ENCODE measurements around the gene CABP7. TPM values are rescaled to one million over a fixed set of nuclear protein-coding genes. Genes with fewer than 3 reads are reported as not detected.

Gene CABP7
- total RNA-seq, 4 donors from 2014 or later = 0.48 TPM; not detected in 3

DNA sequence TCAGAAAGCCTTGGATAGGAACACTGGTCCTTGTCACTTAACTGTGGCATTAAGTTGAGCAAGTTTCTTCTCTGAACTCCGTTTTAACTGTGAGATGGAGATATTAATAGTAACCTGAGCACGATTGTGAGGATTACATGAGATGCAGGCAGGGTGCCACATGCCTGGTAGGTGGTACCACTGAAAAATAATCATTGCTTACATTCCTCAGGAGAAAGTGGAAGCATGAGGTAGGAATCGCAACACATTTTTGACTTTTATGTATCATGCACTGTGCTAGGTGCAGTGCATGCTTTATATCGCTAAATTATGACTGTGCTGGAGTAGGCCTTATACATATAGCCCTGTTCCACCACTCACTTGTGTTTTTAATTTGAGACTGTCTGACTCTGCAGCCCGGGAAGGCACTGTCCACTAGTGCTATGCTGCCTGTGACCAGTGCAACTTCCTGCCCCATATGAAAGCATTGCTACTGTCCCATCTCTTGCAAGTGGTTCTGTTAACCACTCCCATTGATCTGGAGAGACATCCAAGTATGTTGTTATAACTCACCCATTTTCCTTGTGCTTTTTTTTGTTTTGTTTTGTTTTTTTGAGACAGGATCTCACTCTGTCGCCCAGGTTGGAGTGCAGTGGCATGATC is 48.4 kb downstream of the CABP7 start:
- Histone ChIP-seq H3K4me3 (peak overlapping the region; percentile 80), H3K27ac (no peak overlapping the region), H3K27me3 (no peaks in the 10 kb centered on the region), H3K4me1 (peaks cover 25% of the 10 kb centered on the region), H3K9me3 (no peaks in the 10 kb centered on the region), H3K36me3 (peaks cover 16% of the 10 kb centered on the region)
- DNase-seq (ENCODE audit: low spot score in 2 of 2) = no peak
- WGBS = 42% methylated on average over 6 of the region's 6 CpGs
- TF ChIP-seq, protein P1, sequence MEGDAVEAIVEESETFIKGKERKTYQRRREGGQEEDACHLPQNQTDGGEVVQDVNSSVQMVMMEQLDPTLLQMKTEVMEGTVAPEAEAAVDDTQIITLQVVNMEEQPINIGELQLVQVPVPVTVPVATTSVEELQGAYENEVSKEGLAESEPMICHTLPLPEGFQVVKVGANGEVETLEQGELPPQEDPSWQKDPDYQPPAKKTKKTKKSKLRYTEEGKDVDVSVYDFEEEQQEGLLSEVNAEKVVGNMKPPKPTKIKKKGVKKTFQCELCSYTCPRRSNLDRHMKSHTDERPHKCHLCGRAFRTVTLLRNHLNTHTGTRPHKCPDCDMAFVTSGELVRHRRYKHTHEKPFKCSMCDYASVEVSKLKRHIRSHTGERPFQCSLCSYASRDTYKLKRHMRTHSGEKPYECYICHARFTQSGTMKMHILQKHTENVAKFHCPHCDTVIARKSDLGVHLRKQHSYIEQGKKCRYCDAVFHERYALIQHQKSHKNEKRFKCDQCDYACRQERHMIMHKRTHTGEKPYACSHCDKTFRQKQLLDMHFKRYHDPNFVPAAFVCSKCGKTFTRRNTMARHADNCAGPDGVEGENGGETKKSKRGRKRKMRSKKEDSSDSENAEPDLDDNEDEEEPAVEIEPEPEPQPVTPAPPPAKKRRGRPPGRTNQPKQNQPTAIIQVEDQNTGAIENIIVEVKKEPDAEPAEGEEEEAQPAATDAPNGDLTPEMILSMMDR (IDR thresholded peaks at IDR 0.05) = no peak
- TF ChIP-seq EP300 (IDR thresholded peaks at IDR 0.05) = no peak
- no peak for TF ChIP-seq POLR2A (IDR thresholded peaks at IDR 0.05)
- TF ChIP-seq POLR2AphosphoS5 (IDR thresholded peaks at IDR 0.05) = no peak

DNA sequence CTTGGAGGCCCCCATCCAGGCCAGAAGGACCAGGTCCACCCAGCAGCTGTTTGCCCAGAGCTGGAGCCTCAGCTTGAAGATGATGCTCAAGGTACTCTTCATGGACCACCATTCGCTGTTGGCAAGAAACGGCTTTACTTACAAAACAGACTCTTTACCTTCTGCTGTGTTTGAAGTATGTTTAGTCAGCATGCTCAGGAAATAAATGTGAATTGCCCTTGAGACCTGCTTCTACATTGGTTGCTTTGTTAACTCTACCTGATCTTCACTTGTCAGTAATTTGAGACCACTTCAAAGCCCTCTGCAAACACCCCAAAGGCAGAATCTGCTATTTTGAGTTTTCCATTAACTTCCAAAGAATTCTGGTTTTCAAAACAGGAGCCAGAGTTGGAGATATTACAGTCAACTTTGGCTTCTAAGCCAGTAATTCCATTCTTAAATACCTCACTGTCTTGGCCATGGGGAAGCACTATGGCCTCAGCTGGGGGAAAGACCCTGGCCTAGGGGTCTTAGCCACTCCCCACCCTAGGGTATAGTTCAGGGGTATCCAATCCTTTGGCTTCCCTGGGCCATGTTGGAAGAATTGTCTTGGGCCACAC is 50.0 kb downstream of the CABP7 start:
- Histone ChIP-seq H3K36me3 (peaks cover 16% of the 10 kb centered on the region), H3K4me3 (no peak overlapping the region), H3K9me3 (no peaks in the 10 kb centered on the region), H3K4me1 (peaks cover 26% of the 10 kb centered on the region), H3K27ac (no peak overlapping the region), H3K27me3 (no peaks in the 10 kb centered on the region)
- no peak for TF ChIP-seq POLR2AphosphoS5 (IDR thresholded peaks at IDR 0.05)
- no peak for TF ChIP-seq EP300 (IDR thresholded peaks at IDR 0.05)
- TF ChIP-seq POLR2A (IDR thresholded peaks at IDR 0.05) = no peak
- TF ChIP-seq, protein P1 (IDR thresholded peaks at IDR 0.05) = no peak
- WGBS = 87% methylated on average over 2 of the region's 2 CpGs
- no peak for DNase-seq (ENCODE audit: low spot score in 2 of 2)

DNA sequence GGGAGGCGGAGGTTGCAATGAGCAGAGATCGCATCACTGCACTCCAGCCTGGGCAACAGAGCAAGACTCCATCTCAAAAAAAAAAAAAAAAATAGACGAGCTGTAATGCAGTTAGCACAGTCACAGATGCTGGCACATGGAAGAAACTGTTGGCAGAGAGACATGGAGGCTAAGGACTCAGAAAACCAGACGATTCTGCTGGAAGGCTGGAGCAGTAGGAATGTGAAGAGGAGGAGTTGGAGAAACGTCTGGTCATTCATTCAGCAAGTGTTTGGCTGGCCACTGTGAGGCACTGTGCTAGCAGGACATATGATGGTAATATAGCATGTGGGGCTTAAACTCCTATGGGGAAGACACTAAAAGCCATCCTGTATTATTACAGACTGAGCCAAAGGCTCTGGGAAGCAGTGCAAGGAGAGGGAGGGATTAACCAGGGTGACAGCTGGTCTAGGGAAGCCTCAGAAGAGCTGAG is 52.4 kb downstream of the CABP7 start:
- H3K27me3 ChIP-seq = no peaks in the 10 kb centered on the region
- DNase-seq (ENCODE audit: low spot score in 2 of 2) = no peak
- H3K4me3 ChIP-seq = no peak overlapping the region
- peaks cover 16% of the 10 kb centered on the region for H3K36me3 ChIP-seq
- WGBS = 40% methylated on average over 5 of the region's 5 CpGs
- peaks cover 18% of the 10 kb centered on the region for H3K4me1 ChIP-seq
- no peaks in the 10 kb centered on the region for H3K9me3 ChIP-seq
- TF ChIP-seq POLR2A (IDR thresholded peaks at IDR 0.05) (no peak), POLR2AphosphoS5 (IDR thresholded peaks at IDR 0.05) (no peak), EP300 (IDR thresholded peaks at IDR 0.05) (no peak)
- TF ChIP-seq, protein P1 (IDR thresholded peaks at IDR 0.05) = no peak
- no peak overlapping the region for H3K27ac ChIP-seq

DNA sequence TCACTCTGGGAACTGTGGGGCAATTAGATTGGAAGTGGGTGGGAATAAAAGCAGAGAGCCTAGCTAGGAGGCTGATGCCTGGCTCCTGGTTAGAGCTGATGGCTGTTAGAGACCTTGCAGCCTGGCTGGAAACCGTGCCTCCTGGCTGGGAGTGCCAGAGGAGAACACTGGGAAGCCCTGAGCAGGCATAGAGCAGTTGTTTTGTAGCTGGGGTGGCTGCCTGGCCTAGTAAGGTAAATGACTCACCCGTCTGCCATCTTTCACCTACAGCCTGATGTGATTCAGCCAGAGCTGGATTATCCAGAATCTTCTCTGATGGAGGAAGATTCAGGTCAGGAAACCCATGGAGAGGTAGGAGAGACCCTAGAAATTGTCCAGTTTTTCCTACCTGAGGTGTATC is 53.4 kb downstream of the CABP7 start:
- 50% methylated on average over 2 of the region's 2 CpGs for WGBS
- Histone ChIP-seq H3K9me3 (no peaks in the 10 kb centered on the region), H3K36me3 (peaks cover 16% of the 10 kb centered on the region), H3K4me3 (no peak overlapping the region), H3K27me3 (no peaks in the 10 kb centered on the region), H3K27ac (peak overlapping the region; percentile 48), H3K4me1 (peaks cover 12% of the 10 kb centered on the region)
- TF ChIP-seq POLR2A (IDR thresholded peaks at IDR 0.05) = no peak
- TF ChIP-seq, protein P1 (IDR thresholded peaks at IDR 0.05) = no peak
- TF ChIP-seq EP300 (IDR thresholded peaks at IDR 0.05) = no peak
- TF ChIP-seq POLR2AphosphoS5 (IDR thresholded peaks at IDR 0.05) = no peak
- no peak for DNase-seq (ENCODE audit: low spot score in 2 of 2)

DNA sequence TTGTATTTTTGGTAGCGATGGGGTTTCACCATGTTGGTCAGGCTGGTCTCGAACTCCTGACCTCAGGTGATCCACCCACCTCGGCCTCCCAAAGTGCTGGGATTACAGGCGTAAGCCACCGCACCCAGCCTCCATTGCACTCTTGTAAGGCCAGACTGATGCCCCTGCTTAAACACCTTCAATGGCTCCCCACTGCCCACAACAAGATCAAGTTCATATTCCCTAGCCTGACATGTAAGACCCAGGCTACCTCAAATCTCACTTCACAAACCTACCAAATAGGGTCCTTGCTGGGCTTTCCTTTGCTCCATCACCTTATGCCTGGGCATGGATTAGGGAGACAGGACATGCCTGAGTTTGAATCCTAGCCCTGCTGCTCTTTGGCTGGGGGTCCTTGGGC is 60.4 kb downstream of the CABP7 start:
- Histone ChIP-seq H3K27ac (no peak overlapping the region), H3K36me3 (no peaks in the 10 kb centered on the region), H3K4me3 (no peak overlapping the region), H3K4me1 (peaks cover 37% of the 10 kb centered on the region), H3K27me3 (no peaks in the 10 kb centered on the region), H3K9me3 (no peaks in the 10 kb centered on the region)
- no peak for TF ChIP-seq EP300 (IDR thresholded peaks at IDR 0.05)
- no peak for TF ChIP-seq POLR2AphosphoS5 (IDR thresholded peaks at IDR 0.05)
- TF ChIP-seq, protein P1 (IDR thresholded peaks at IDR 0.05) = no peak
- no peak for TF ChIP-seq POLR2A (IDR thresholded peaks at IDR 0.05)
- DNase-seq (ENCODE audit: low spot score in 2 of 2) = no peak
- 90% methylated on average over 5 of the region's 5 CpGs for WGBS

Data from suprapubic skin (tissue), 4 donors.